ENCODE results near the gene KRTAP5-5. TPM values are rescaled to one million over a fixed set of nuclear protein-coding genes. Genes with fewer than 3 reads are reported as not detected.

The KRTAP5-5 gene
- total RNA-seq (not detected in 2 replicates), polyA plus RNA-seq (not detected in 2 replicates), polyA minus RNA-seq (not detected in 2 replicates), Bru-seq, nascent RNA (not detected), BruChase-seq, experiment 1, labeled RNA remaining after a 6-hour chase (not detected), BruChase-seq, experiment 2, labeled RNA remaining after a 2-hour chase (not detected)
- not detected in 2 replicates for polyA plus RNA-seq (2011; cell fraction: cytosol; rRNA removed)
- not detected in 2 replicates for polyA plus RNA-seq (2011; cell fraction: nucleus; rRNA removed)
- not detected in 2 replicates for polyA plus RNA-seq (2012)
- not detected for polyA minus RNA-seq (2011; cell fraction: cytosol; rRNA and poly(A)+ RNA removed)
- polyA minus RNA-seq (2011; cell fraction: nucleus; rRNA and poly(A)+ RNA removed): not detected in 2 replicates
- long read RNA-seq: 0 reads

DNA sequence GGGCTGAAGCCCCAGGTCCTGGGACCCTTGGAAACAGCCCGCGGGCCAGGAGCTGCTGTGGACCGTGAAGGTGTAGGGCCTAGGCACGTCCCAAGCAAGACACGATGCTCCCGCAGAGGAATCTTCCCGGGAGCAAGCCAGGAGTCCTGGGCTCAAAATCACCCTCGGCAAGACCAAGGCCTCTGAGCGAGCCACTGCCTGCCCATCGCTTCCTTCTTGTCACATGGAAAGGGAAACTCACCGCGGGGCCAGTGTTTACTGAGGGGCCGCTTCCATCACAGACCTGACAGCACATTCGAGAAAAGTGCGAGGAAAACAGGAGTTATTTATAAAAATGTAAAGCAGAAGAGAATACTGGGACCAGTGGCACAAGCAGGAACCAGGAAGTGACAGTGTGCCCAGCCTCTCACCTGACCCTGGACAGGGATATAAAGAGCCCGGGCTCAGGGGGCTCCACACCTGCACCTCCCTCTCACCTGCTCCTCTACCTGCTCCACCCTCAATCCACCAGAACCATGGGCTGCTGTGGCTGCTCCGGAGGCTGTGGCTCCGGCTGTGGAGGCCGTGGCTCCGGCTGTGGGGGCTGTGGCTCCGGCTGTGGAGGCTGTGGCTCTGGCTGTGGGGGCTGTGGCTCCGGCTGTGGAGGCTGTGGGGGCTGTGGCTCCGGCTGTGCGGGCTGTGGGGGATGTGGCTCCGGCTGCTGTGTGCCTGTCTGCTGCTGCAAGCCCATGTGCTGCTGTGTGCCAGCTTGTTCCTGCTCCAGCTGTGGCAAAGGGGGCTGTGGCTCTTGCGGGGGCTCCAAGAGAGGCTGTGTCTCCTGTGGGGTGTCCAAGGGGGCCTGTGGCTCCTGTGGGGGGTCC is at the start of gene KRTAP5-5:
Gene KRTAP5-5, plus strand, starts transcription at position 450 of the 860 bp plus-strand sequence. Its CDS starts 66 bp downstream, at position 516.
- no TSS peak for BruUV-seq (replicated peaks)
- no peak within 1 kb of the TSS for H3K9ac ChIP-seq (replicated peaks; ENCODE audit: extremely low read depth, insufficient read depth, low read length)
- H4K20me1 ChIP-seq (replicated peaks; ENCODE audit: control insufficient read depth, extremely low read depth, insufficient read depth, low read length): no peaks in the 10 kb centered on the region
- H3K4me3 ChIP-seq (replicated peaks in 1 of 3; ENCODE audit: insufficient read depth in 1 of 3, low read depth in 1 of 3, low read length in 3 of 3): no peak within 1 kb of the TSS
- CTCF ChIA-PET: interaction anchor here (1.0 to 4.3 kb wide), 11 partner anchors 8 to 523 kb away, joined by 3 to 25 read pairs (median 9); no protein-coding TSS in a partner anchor
- no peaks in the 10 kb centered on the region for H3K4me1 ChIP-seq (ENCODE audit: control insufficient read depth, extremely low read depth, insufficient read depth, low read length)
- H2AFZ ChIP-seq (ENCODE audit: low read depth, low read length): no peak within 1 kb of the TSS
- dilution Hi-C loops (cut with MboI; ENCODE audit: extremely low pct_ligation_motif_present, low sequenced_read_pairs): no loop called here
- no peak for TF ChIP-seq POLR2A (IDR thresholded peaks at IDR 0.05; ENCODE audit: low read depth, low read length)
- no peak for TF ChIP-seq JUN (IDR thresholded peaks at IDR 0.05; ENCODE audit: borderline replicate concordance, insufficient read depth, insufficient read length, low read depth)
- TF ChIP-seq, protein P1, sequence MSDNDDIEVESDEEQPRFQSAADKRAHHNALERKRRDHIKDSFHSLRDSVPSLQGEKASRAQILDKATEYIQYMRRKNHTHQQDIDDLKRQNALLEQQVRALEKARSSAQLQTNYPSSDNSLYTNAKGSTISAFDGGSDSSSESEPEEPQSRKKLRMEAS (IDR thresholded peaks at IDR 0.05; ENCODE audit: insufficient read depth, insufficient read length): no peak
- no peak for TF ChIP-seq CTCF (IDR thresholded peaks at IDR 0.05; ENCODE audit: extremely low read depth in 1 of 2, insufficient read depth in 1 of 2, low read depth in 1 of 2, low read length in 2 of 2)
- no peak for TF ChIP-seq EZH2 (IDR thresholded peaks at IDR 0.05; ENCODE audit: borderline replicate concordance, low read depth, low read length, severe bottlenecking)
- no peak for TF ChIP-seq MYC (IDR thresholded peaks at IDR 0.05; ENCODE audit: low read depth, low read length)
- H3K79me2 ChIP-seq (ENCODE audit: control insufficient read depth, insufficient read depth, low read length): no peaks in the 10 kb centered on the region
- H3K27ac ChIP-seq (ENCODE audit: insufficient read depth, low read depth, low read length): no peak within 1 kb of the TSS
- H3K9me3 ChIP-seq (replicated peaks; ENCODE audit: control insufficient read depth, insufficient read depth, low read length): no peaks in the 10 kb centered on the region
- no peak within 1 kb of the TSS for H3K4me2 ChIP-seq (ENCODE audit: insufficient read depth, low read length)
- POLR2A ChIA-PET: no interaction called here
- no peaks in the 10 kb centered on the region for H3K36me3 ChIP-seq (ENCODE audit: control insufficient read depth in 2 of 2, extremely low read depth in 1 of 2, insufficient read depth in 2 of 2, low read length in 2 of 2)
- H3K27me3 ChIP-seq (ENCODE audit: control insufficient read depth in 2 of 2, insufficient read depth in 2 of 2, low read length in 2 of 2): peaks cover 0 to 8% of the 10 kb centered on the region in 2 experiments
- DNase-seq (ENCODE audit: low read depth, low spot score) (no peak), FAIRE-seq (no peak)
- no peaks in the 10 kb centered on the region for H3K9me1 ChIP-seq (replicated peaks; ENCODE audit: control insufficient read depth, extremely low read depth, insufficient read depth, low read length)
- intact Hi-C loops (cut with micrococcal nuclease): loop anchor here (1.0 to 2.0 kb wide), 2 partner anchors 35 to 83 kb away; no protein-coding TSS in a partner anchor
